K562 (cell line): ENCODE data around the gene WNK1. TPM values are rescaled to one million over a fixed set of nuclear protein-coding genes. Genes with fewer than 3 reads are reported as not detected.

Source experiments
- CHD1 ChIP-seq: fragments of 200-600 bp; sonication (generic); IDR thresholded peaks from one replicate; pipeline ENCODE4 v1.6.1; 2012; ENCODE audit warnings: mild to moderate bottlenecking, moderate library complexity, low read length, inconsistent platforms
- CREB1 ChIP-seq, 2 experiments: sonication (generic) in 1 of 2; formaldehyde crosslinking in 1 of 2; IDR thresholded peaks; 2 replicates each; pipeline versions ENCODE4 v1.6.1 to v1.8.0; 2012 to 2022; ENCODE audit warnings: inconsistent platforms in 1 of 2, mild to moderate bottlenecking in 1 of 2, missing genetic modification reagents in 1 of 2, moderate library complexity in 1 of 2
- CTCF ChIP-seq, 3 experiments: IDR thresholded peaks in 2 of 3; conservative IDR thresholded peaks in 1 of 3; 2 replicates each; pipeline ENCODE4 v1.5.1; 2011 to 2012; ENCODE audit warnings: low read length in 3 of 3, mild to moderate bottlenecking in 3 of 3, control low read depth in 2 of 3, improper control_type of control experiment in 1 of 3, inconsistent platforms in 1 of 3, low read depth in 1 of 3, mixed read lengths in 1 of 3, moderate library complexity in 1 of 3; ENCODE audit not compliant: insufficient read depth in 2 of 3
- CUX1 ChIP-seq: fragments of 200-800 bp; sonication (Bioruptor generic); IDR thresholded peaks from 2 replicates; pipeline ENCODE4 v1.6.1; 2016; ENCODE audit warnings: missing genetic modification characterization, missing compliant biosample characterization
- HDAC6 ChIP-seq: IDR thresholded peaks from 2 replicates; pipeline ENCODE4 v1.6.1; 2012; ENCODE audit warnings: low read depth, mild to moderate bottlenecking, control low read depth, inconsistent platforms, low read length, moderate library complexity
- HES1 ChIP-seq: fragments of 450-650 bp; IDR thresholded peaks from 2 replicates; pipeline ENCODE4 v1.6.1; 2016; ENCODE audit warnings: low read depth, mild to moderate bottlenecking, moderate library complexity
- LARP7 ChIP-seq: fragments of 450-650 bp; IDR thresholded peaks from 2 replicates; pipeline ENCODE4 v1.6.1; 2016
- MLLT1 ChIP-seq, 2 experiments: fragments of 450-650 bp; IDR thresholded peaks; 2 replicates each; pipeline ENCODE4 v1.6.1; 2016
- NFE2 ChIP-seq: IDR thresholded peaks from 2 replicates; pipeline ENCODE4 v1.6.1; 2014; ENCODE audit warnings: antibody characterized with exemption, low read depth
- NFIX ChIP-seq: fragments of 250-450 bp; sonication (Bioruptor Pico); IDR thresholded peaks from 2 replicates; pipeline ENCODE4 v1.4.0; 2020; ENCODE audit warnings: low read depth, mild to moderate bottlenecking, moderate library complexity
- RFX5 ChIP-seq: IDR thresholded peaks from 2 replicates; pipeline ENCODE4 v1.6.1; 2011; ENCODE audit warnings: low read depth, mild to moderate bottlenecking, improper control_type of control experiment, low read length
- RNF2 ChIP-seq: sonication (generic); IDR thresholded peaks from 2 replicates; pipeline ENCODE4 v1.6.1; 2016
- SMAD1 ChIP-seq: fragments of 150-350 bp; IDR thresholded peaks from 2 replicates; pipeline ENCODE4 v1.6.1; 2014; ENCODE audit warnings: low read length, low read depth; ENCODE audit not compliant: partially characterized antibody
- ZBTB12 ChIP-seq: fragments of 250-450 bp; sonication (Bioruptor Pico); IDR thresholded peaks from 2 replicates; pipeline ENCODE4 v1.4.0; 2020
- ZBTB7A ChIP-seq: IDR thresholded peaks from 2 replicates; pipeline ENCODE4 v1.6.1; 2011; ENCODE audit warnings: low read depth, mild to moderate bottlenecking, low read length, moderate library complexity, borderline replicate concordance; ENCODE audit not compliant: control insufficient read depth
- ZNF695 ChIP-seq: fragments of 450-650 bp; formaldehyde crosslinking; IDR thresholded peaks from 2 replicates; pipeline ENCODE4 v1.4.0; 2020; ENCODE audit warnings: mild to moderate bottlenecking, moderate library complexity
- polyA plus RNA-seq, 8 experiments: library from polyadenylated mRNA; depleted of rRNA in 4 of 8; stranded (reverse) in 5 of 8; unstranded in 3 of 8; fragments of >200 nt; fragmentation: Nextera tagmentation in 2 of 8; fragmentation: Illumina TruSeq in 1 of 8; extraction: Ambion mirVana in 2 of 8; extraction: Trizol in 1 of 8; gene quantifications; 2 replicates each; pipeline versions ENCODE4 v1.2.1 to v1.2.3, GENCODE V29; 2011 to 2014; ENCODE audit warnings: inconsistent platforms in 1 of 8, missing spikeins in 1 of 8
- total RNA-seq, 7 experiments: library from RNA; depleted of rRNA in 6 of 7; stranded (reverse); fragments of >200 nt in 6 of 7; fragmentation: Illumina TruSeq in 2 of 7; extraction: Trizol in 2 of 7; gene quantifications; 2 replicates each; pipeline versions ENCODE4 v1.2.1 to v1.2.3, GENCODE V29; 2011 to 2021; ENCODE audit warnings: low replicate concordance in 1 of 7

WNK1 gene
- total and polyA plus RNA-seq, 9 of the 15 experiments (the other 6 are each of a cell fraction or from before 2014, with no cell fraction given): 4.3 to 73.9 (median 31.0) TPM

GRCh38 chr12:753611-754472 is 1.5 kb downstream of the WNK1 start (continued):
- 0 out of 2 replicates have a peak, but pooled peaks have one; percentile 19 for TF ChIP-seq RNF2
- no peak for TF ChIP-seq HDAC6
- no peak for TF ChIP-seq NFE2
- TF ChIP-seq ZBTB7A: peak; percentile 57; the same call in 1 of the 2 replicates
- no peak for TF ChIP-seq CUX1 (CRISPR knock-in tag)
- no peak for TF ChIP-seq CREB1 (IDR thresholded peaks at IDR 0.05)
- peak; percentile 36; the same call in 1 of the 2 replicates for TF ChIP-seq CREB1 (CRISPR knock-in tag; IDR thresholded peaks at IDR 0.05)
- no peak for TF ChIP-seq ZBTB12 (CRISPR knock-in tag)
- peak; percentile 55 for TF ChIP-seq CHD1
- no peak for TF ChIP-seq NFIX (CRISPR knock-in tag)
- TF ChIP-seq SMAD1: no peak
- no peak for TF ChIP-seq ZNF695 (CRISPR knock-in tag)
- TF ChIP-seq LARP7: no peak
- peak in 1 of 2 experiments; percentile 58; a peak in 1 of 4 replicates for TF ChIP-seq MLLT1 (IDR thresholded peaks at IDR 0.05)
- TF ChIP-seq CTCF (IDR thresholded peaks at IDR 0.05 in 2 of 3, conservative IDR thresholded peaks at IDR 0.05 in 1 of 3; ENCODE audit: insufficient read depth in 2 of 3, low read depth in 1 of 3, low read length in 3 of 3): 0 out of 6 replicates have a peak, but pooled peaks of 1 of the 3 experiments have one; percentile 38
- no peak for TF ChIP-seq RFX5
- TF ChIP-seq HES1: no peak
